ENCODE data around the gene NBR1.
A peak's percentile ranks its signal among the peaks of the same experiment; 100 is the strongest.
"Not testable (repeated sequence)": the region's sequence is repeated elsewhere in the genome, so short reads cannot be mapped to it uniquely, and the experiment has no call there.

NBR1 gene

DNA sequence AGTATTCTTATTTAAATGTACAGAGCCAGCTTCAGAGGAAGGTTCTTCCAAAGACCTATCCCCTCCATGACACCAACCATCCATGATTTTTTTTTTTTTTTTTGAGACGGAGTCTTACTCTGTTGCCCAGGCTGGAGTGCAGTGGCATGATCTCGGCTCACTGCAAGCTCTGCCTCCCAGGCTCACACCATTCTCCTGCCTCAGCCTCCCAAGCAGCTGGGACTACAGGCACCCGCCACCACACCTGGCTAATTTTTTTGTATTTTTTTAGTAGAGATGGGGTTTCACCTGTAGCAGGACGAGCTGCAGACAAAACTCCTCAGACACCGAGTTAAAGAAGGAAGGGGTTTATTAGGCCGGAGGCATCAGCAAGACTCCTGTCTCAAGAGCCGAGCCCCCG is 11.1 kb upstream of the NBR1 start:
- DNase-seq, result not testable (repeated sequence)

DNA sequence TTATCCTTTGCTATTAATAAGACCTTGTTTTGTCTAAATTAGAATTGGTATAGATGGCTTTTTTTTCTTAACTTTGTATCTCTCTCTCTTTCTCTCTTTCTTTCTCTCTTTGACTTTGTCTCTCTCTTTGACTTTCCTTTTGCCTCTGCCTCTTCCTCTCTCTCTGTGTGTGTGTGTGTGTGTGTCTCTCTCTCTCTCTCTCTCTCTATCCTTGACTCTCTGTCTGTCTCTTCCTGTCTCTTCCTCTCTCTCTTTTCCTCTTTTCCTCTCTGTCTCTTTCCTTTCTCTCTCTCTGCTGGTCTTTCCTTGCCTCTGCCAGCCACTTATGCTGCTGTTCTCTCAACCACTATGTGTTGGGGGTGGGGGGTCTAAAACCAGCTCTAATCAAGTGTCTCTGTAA is 5.0 kb upstream of the NBR1 start:
- DNase-seq, result not testable (repeated sequence)

DNA sequence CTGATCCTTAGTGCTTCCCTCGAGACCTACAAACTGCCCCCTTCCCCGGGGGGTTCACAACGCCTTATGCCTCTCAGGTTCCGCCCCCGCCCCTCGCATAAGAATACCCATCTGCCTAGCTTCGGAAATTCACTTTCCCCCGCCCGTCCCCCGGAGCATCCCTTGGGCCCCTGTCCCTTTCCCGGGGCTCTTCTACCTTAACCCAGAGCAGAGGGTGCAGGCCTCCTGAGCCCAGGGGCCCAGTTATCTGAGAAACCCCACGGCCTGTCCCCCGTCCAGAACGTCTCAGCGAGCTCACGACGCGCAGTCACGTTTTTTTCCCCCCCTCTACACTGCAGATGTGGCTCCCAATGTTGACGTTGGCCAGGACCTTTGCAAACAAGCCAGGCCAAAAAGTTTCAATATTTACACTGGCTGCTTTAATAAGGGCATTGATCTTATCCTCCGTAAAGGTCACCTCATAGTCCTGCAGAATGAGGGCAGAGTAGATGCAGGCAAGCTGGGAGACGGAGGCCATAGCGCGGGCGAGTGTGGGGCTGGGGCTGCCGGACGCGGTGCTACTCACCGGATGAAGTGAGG is 1.4 kb upstream of the NBR1 start:
- peak; percentile 64 for DNase-seq

DNA sequence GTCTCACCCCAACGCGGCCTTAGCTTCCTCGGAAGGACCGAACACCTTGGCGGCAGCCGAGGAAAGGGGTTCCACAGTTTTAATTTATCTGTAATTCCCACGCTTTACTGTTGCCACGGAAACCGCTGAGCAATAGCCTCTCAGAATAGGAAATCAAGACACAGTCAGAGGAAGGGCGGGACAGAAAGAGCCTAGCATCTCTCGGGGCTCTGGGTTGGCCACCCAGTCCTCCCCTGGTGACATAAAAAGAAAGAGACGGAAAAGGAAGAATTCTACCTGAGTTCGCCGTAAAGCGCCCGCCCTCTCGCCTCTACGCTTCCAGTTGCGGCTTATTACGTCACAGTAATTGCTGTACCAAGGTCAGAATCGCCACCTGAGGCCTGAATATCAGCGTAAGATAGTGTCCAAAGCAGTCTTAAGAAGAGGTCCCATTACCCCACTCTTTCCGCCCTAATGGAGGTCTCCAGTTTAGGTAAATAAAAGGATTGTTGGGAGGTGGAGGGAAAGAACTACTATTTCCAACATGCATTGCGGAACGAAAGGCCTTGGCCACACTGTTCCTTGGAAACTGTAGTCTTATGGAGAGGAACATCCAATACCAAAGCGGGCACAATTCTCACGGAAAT is 761 bp upstream of the NBR1 start:
- peak; percentile 85 for DNase-seq

DNA sequence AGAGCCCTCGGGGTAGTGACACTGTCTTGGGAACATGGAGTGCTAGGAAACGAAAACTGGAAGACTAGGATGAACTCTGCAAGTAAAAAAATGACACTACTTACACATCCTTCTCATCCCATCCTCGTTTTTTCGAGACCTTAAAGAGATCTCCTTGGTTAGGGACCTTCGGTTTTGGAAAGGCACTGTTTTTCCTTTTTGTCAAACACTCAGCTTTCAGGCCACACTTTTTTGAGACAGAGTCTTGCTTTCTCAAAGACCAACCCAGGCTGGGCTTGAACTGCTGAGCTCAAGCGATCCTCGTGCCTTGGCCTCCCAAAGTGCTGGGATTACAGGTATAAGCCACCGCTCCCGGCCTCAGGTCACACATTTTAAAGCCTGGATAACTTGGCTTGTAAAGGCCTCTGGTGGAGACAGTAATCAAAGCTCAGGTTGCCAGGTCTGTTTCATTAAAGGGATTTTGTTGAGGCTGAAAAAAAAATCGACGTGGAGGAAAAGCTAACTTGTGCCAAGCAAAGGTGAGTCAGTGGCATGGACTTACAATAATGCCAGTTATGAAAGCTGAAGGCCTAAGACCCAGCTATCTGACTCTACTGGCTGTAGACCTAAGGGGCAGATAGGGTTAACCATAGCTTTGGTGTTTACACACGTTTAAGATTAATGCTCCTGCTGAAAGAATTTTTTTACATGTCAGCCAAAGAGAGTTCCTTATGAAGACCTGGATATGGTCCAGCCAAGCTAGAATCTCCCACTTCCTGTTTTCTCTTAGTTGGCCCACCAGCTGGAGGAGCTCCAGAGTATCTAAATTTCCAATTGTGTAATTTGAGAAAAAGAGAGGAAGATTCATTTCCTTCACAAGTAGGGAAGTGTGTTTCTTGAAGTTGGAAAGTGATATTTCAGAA is 823 bp downstream of the NBR1 start:
- DNase-seq, result peak; percentile 57

DNA sequence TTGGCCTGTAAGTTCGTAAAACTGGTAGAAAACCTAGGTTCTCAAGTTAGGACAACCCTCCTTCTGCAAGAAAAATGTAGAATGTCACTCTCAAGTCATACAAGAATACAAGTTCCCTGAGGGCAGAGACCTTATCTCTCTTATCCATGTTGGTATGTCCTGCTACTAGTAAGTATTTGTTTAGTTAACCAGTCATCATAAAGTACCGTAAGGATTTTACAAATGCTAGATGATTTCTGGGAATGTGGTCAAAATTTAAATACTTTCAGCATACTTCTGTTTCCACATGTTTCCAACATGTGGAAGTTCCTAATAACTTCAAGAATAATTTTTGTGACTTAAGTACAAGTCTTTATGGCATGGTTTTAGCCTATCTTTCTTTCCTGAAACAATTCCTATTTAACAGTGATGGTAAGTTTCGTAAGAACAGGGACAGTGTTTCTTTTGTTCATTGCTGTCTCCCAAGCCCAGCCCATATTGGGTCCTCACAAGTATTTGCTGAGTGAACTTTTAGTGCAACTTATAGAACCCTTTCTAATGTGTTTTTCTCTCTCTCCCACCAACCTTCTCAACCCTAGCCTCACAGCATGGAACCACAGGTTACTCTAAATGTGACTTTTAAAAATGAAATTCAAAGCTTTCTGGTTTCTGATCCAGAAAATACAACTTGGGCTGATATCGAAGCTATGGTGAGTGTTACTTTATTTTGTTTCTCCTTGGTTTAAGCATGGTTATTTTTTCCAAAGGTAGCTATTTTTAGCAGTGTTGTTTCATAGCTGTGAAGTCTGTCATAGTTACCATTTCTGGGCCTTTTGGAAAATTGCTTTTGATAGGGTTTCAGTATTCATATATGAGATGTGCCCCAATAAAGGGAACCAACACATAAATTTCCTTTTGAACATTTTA is 4.5 kb downstream of the NBR1 start:
- DNase-seq, result no peak

DNA sequence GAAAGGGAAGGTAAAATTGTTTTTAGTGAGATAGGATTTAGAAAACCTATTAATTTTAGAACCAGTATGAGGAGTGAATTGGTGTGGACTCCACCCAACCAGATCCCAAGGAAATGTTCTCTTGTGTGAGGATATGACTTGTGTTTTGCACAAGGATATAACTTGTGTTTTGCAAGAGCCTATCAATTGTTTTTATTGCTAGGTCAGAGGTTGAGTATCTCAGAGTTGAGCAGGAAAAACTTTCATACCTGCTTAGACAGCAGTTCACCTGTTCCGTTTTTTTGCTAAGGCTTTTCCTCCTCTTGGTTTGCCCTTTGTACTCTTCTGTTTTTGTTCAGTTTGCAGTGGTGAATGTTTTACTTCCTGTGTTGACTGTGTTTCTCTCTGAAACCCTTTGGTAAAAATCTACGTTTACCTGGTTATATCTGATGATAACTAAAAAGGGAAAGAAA is 5.1 kb downstream of the NBR1 start:
- DNase-seq, result no peak

DNA sequence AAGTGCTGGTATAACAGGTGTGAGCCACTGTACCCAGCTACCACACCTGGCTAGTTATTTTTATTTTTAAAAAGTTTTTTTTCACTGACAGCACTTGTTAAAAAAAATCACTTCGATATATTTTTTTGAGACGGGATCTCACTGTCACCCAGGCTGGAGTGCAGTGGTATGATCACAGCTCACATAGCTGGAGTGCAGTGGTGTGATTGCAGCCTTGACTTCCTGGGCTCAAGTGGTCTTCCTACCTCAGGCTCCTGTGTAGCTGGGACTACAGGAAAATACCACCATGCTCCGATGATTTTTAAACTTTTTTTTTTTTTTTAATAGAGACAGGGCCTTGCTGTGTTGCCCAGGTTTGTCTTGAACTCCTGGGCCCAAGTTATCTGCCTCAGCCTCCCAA is 12.9 kb downstream of the NBR1 start:
- DNase-seq, result no peak

DNA sequence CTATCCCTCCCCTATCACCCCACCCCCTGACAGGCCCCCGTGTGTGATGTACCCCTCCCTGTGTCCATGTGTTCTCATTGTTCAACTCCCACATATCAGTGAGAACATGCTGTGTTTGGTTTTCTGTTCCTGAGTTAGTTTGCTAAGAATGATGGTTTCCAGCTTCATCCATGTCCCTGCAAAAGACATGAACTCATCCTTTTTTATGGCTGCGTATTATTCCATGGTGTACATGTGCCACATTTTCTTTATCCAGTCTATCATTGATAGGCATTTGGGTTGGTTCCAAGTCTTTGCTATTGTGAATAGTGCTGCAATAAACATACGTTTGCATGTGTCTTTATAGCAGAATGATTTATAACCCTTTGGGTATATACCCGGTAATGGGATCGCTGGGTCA is 15.6 kb downstream of the NBR1 start:
- DNase-seq, result not testable (repeated sequence)

DNA sequence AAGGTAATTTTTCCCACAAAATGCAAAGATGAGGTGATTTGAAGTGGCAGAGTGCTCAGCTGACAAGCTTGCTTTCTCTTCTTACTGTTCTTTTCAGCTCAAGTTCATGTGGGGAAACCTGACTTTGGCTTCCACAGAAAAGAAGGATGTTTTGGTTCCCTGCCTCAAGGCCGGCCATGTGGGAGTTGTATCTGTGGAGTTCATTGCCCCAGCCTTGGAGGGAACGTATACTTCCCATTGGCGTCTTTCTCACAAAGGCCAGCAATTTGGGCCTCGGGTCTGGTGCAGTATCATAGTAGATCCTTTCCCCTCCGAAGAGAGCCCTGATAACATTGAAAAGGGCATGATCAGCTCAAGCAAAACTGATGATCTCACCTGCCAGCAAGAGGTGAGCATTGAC is 22.2 kb downstream of the NBR1 start:
- DNase-seq, result no peak

DNA sequence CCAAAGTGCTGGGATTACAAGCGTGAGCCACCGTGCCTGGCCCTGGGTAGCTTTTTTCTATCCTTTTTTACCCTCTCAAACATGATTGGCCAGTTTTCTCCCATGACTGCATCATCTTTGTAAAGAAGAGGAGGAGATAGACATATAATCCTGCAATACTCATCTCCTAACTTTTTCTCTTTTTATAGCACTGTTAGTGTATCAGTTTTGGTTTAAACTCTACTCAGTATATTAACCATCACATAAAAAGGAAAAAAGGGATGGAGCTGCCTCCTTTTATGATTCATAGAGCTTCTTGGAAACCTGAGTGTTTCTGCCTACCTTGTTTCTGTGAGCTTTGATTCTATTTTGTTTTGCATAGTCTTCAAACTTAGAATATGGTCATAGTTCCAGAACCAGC is 28.6 kb downstream of the NBR1 start:
- DNase-seq, result no peak

DNA sequence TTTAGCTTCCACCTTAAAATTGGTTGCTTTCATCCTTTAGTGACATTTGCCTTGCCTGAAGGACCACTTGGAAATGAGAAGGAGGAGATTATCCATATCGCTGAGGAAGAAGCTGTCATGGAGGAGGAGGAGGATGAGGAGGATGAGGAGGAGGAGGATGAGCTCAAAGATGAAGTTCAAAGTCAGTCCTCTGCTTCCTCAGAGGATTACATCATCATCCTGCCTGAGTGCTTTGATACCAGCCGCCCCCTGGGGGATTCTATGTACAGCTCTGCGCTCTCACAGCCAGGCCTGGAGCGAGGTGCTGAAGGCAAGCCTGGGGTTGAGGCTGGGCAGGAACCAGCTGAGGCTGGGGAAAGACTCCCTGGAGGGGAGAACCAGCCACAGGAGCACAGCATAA is 29.1 kb downstream of the NBR1 start:
- no peak for DNase-seq

DNA sequence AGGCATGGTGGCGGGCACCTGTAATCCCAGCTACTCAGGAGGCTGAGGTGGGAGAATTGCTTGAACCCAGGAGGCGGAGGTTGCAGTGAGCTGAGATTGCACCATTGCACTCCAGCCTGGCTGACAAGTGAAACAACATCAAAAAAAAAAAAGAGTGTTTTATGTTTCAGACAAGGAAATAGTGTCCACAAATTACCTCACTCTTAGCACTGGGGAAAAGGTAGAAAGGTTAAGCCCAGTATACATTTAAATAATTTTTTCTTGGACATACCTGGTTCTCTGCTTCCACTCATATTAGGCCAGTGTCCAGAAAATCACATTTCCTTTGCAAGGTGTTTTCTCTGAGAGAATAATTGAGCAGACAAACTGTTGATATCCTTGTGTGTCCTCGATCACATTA is 32.0 kb downstream of the NBR1 start:
- DNase-seq, result not testable (repeated sequence)

DNA sequence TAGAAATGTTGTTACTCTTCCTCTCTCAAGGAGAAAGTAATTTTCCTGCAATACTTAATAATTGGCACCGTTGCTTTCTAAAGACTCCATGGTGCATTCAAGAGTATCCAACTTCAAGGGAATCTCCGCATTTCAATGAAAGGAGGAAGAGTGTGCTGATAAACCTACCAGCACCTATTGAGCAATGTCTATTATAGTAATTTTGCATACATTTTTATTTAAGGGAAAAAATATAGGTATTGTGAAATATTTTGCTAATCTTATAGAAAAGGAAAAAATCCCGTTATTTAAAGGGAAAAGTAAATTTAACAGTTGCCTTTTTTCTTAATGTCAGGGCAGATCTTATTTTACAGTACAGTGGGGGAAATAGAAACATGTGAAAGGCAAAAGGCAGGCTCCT is 39.6 kb downstream of the NBR1 start:
- no peak for DNase-seq

DNA sequence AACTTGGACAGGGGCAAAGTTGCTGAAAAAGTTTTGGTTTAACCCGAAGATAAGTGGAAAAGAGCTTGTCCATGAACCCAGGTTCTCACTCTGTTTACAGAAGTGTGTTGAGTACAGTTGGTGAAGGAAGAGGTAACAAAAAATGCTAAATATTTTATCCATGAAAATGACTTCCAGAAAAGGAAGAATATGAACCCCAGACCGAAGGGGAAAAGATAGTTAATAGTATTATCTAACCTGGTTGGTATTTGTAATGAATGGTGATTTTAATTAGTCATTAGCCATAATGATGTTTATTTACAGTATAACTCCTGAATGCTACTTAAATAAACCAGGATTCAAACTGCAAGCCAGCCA is 40.1 kb downstream of the NBR1 start:
- DNase-seq, result no peak

DNA sequence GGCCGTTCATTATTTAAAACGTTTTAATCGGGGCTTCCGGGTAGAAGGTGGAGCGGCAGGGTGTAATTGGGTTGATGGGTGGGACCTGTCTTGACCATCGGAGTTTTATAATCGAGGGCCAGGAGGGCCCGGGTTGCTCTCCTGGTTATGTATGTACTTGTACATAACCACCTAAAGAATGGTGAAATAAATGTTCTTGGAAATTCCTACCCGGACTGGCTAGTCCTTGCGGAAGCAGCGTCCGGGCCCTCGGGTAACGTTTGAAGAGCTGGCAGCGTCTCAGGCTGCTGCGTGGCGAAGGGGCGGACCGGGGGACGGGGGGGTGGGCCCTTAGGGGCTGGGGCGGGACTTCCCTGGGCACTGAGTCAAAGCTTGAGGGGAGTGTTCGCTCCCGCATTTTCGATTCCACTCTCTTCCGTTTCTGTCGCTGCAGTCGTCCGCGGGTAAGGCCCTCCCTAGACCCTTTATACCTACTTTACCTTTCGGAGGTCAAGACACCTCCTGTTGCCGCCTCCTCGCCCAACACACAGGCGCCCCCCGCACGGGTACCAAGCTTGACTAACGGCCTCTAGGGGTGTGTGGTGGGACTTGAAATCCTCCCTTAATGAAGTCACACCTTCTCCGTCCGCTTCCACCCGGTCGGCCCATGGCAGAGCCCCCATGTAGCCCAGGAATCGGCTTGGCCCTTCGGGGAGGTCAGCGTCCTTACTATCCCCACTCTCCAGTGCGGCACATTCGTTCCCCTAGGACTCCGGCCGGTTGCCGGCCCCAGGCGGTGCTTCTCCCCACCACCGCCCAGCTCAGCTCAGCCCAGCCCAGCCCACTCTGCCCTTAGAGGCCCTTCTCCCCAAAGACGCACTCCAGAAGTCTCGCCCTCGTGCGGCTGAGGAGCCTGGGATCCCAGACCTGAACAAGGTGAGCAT is 40.7 kb downstream of the NBR1 start, which contains the start of gene TMEM106A:
TSS of gene TMEM106A (plus strand) at position 396 of the 923 bp plus-strand sequence. CDS start 1,167 bp downstream, outside the sequence.
- peak; percentile 84 for DNase-seq

DNA sequence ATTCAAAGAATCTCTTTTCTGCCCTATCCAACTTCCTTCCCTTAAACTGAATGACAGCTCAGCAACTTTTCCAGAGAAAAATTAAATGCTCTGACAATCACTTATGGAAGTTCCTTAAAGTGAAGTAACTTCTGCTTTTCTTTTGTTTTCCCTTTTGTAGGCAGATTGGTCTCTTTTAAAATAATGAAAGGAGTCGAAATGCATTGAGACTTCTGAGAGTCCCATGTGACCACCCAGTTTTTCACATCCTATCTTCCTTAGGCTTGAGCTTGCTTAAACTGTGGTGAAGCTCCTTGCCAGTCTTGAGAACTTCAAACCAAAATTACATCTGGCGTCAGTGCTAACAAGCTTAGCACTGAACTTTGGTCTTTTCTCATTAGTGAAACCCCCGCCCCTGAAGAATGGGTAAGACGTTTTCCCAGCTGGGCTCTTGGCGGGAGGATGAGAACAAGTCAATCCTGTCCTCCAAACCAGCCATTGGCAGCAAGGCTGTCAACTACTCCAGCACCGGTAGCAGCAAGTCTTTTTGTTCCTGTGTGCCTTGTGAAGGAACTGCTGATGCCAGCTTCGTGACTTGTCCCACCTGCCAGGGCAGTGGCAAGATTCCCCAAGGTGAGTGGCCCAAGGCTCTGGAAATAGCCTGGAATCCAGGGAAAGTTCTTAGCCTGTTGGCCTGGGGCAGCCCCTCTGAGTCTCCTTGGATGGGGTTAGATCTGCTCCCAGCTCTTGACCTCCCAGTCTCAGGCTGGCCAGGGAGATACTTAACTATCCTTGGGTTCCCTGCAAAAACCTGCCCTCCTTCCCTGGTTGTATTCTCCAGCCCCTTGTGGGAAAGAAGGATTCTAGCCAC is 41.9 kb downstream of the NBR1 start:
- DNase-seq, result no peak

DNA sequence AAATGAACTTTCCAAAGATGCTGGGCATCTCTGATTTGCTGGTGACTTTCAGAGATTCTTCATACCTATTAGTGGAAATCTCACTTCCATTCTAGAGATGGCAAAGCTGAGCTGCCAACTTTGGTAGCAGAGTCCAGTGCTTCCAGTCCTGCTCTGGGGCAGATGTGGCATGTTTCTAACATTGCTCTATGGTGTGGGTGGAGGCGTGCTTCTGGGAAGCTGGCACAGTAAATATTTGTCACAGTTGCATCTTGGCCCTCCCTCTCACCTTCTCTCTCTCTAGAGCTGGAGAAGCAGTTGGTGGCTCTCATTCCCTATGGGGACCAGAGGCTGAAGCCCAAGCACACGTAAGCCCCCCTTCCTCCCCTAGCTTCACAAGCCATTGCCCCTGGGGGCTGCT is 42.5 kb downstream of the NBR1 start:
- no peak for DNase-seq

DNA sequence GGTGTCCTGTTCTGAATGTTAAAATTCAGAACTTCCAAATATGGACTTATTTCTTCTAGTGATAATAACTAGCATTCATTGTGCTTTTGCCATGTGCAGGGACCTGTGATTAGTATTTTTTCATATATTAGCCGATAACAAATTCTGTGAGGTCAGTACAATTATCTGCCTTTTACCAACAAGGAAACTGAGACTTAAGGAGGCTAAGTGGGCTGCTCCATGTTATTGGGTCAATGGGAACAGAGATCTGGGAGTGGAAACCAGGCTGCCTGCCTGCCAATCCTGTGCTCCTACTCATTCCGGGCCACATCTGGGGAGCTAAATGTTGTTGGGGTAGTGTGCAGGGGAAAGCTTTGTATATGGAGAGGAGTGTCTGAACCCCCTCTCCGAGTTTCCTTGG is 44.3 kb downstream of the NBR1 start:
- DNase-seq, result no peak

DNA sequence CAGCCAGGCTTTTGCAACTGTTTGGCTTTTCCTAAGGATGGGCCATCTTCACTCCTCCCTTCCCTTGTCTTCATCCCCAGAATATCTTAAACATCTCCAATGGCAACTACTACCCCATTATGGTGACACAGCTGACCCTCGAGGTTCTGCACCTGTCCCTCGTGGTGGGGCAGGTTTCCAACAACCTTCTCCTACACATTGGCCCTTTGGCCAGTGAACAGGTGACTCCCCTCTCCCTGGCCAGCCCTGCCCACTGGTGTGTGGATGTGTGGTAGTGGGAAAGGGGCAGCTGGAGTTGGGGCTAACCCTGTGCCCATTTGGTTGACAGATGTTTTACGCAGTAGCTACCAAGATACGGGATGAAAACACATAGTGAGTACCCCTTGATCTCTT is 45.4 kb downstream of the NBR1 start:
- DNase-seq, result no peak

Measured in activated CD8-positive, alpha-beta memory T cell treated with anti-CD3 and anti-CD28 coated beads, Interleukin-2, amount 50 U/mL, for 48 hours (primary cell).